ENCODE measurements around the gene FAM171A2.
"Not testable (repeated sequence)": the region's sequence is repeated elsewhere in the genome, so short reads cannot be mapped to it uniquely, and the experiment has no call there.

Gene FAM171A2

GRCh38 chr17:44360144-44360533 lies 3.5 kb downstream of the FAM171A2 start:
- no peak for DNase-seq

- no peak for DNase-seq
Measured at GRCh38 chr17:44359458-44360143, 4.1 kb downstream of the FAM171A2 start.

GRCh38 chr17:44359006-44359405 lies 4.6 kb downstream of the FAM171A2 start:
- DNase-seq = no peak

DNA sequence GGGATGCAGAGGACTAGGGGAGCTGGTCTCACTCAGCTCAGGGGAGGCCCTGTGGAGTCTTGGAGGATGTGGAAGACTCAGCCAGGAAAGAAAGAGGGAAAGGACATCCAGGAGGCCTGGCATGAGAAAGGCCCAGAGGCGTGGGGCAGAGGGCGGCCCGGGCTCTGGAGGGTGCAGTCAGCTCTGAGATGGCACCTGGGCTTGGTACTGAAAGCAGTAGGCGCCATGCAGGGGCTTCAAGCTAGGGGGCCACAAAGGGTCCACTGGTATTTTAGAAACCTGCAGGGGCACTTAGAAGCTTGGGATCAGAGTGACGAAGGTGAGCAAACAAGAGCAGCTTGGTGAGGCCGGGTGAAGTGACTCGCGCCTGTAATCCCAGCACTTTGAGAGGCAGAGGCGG lies 5.6 kb downstream of the FAM171A2 start:
- no peak for DNase-seq

- DNase-seq = no peak
Measured at GRCh38 chr17:44356241-44356640, 7.4 kb downstream of the FAM171A2 start.

GRCh38 chr17:44355642-44356099 lies 8.0 kb downstream of the FAM171A2 start:
- no peak for DNase-seq

GRCh38 chr17:44354582-44355561 lies 8.8 kb downstream of the FAM171A2 start:
- DNase-seq = no peak

DNA sequence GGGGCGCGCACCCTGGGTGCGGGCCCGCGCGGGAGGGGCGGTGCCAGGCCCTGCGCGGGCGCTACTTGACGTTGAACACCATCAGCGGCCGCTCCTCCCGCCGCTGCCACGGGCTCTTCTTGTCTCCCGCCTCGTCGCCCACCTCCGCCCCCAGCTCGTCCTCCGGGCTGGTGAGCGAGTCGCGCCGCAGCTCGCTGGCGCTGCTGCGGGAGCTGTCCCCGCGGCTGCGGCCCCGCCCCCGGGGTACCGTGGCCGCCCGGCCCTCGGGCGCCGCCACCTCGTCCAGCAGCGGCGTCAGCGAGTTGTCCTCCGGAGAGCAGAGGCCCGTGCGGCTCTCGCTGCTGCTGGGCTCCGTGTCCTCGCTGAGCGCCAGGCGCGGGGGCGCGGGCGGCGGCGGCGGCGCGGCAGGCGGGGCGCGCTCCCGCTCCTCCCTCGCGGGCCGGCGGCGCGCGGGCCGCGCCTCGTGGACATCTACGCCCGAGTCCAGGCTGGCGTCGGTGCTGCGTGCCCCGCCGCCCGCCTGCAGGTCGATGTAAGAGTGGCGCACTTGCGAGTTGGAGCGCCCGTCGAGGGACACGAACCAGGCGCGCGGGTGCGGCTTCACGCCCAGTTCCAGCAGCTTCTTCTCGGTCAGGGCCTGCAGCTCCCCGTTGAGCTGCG lies 9.9 kb downstream of the FAM171A2 start:
- no peak for DNase-seq

GRCh38 chr17:44352828-44353671 lies 10.6 kb downstream of the FAM171A2 start:
- DNase-seq = no peak

DNA sequence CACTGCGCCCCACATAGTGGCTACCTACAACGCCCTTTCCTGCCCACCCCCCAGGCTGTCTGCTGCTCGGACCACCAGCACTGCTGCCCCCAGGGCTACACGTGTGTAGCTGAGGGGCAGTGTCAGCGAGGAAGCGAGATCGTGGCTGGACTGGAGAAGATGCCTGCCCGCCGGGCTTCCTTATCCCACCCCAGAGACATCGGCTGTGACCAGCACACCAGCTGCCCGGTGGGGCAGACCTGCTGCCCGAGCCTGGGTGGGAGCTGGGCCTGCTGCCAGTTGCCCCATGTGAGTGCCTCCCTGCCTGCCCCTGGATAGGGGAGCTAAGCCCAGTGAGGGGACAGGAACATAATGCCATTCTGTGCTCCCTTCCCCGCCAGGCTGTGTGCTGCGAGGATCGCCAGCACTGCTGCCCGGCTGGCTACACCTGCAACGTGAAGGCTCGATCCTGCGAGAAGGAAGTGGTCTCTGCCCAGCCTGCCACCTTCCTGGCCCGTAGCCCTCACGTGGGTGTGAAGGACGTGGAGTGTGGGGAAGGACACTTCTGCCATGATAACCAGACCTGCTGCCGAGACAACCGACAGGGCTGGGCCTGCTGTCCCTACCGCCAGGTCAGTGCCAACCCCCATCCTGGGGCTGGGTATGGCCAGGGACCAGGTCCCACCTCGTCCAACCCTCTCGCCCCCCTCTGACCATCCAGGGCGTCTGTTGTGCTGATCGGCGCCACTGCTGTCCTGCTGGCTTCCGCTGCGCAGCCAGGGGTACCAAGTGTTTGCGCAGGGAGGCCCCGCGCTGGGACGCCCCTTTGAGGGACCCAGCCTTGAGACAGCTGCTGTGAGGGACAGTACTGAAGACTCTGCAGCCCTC lies 11.5 kb downstream of the FAM171A2 start:
- no peak for DNase-seq

- no peak for DNase-seq
Measured at GRCh38 chr17:44351464-44351863, 12.2 kb downstream of the FAM171A2 start.

DNA sequence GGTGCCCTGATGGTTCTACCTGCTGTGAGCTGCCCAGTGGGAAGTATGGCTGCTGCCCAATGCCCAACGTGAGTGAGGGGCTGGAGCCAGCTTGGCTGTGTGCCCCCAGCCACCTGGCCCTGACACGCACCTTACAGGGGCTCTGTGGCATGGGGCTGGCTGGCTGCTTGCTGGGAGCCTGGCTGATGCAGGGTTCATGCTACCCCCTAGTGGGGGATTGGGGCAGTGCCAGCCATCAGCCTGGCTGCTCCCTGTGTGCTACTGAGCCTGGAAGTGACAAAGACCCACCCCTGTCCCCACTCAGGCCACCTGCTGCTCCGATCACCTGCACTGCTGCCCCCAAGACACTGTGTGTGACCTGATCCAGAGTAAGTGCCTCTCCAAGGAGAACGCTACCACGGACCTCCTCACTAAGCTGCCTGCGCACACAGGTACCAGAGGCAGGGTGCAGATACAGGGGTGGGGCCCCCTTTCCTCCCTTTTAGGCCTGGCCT lies 12.9 kb downstream of the FAM171A2 start:
- peak; percentile 42 for DNase-seq

DNA sequence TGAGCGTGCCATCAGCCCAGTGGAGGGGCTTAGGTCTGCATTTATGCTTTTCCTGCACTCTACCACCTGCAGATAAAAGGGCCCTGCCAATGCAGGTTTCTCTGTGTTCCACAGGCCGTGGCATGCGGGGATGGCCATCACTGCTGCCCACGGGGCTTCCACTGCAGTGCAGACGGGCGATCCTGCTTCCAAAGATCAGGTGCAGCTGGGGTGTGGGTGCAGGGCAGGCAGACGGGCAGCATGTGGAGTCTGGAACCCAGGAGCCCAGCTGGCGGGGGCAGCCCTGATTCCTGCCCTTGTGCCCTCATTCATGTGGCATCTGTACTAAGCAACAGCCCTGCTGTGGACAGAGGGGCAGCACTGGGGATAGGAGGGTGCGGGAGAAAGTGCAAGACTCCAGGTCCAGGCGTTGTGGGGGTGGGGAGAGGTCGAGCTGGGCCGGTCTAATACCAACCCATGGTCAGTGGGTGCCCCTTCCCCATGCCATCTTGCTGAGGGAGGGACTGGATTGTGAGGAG lies 14.0 kb downstream of the FAM171A2 start:
- no peak for DNase-seq

GRCh38 chr17:44348988-44349364 lies 14.7 kb downstream of the FAM171A2 start:
- no peak for DNase-seq

DNA sequence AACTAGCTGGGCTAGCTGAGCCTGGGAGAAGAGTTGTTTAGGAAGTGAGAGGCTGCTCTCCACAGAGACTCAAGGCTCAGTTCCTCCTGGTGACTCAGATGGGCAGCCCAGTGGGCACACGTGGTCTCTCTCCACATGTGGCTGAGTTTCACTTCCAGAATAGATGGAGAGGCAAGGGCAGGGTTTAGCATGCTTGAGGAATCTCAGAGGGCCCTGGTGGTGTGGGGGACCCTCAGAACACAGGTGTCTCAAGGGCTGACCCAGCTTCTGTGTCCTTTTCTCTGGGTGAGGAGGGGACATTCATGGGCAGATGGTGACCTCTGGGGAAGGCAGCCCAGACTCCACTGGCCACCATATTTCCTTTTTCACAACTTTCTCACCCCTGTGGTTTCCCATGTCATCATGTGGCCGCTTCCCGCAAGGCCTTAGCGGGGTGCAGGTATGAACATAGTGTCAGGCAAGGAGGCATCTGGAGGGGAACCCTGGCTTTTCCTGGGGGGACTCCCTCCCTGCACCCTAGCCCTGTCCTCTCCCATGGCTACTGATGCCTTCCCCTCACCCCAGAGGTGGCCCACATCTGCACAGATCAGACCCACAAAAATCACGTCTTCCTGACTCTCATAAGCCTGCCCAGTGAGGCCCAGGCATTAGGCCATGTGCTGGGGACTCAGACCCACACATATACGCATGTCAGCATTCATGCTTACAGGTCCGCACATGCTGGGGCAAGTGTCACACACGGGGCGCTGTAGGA lies 15.2 kb downstream of the FAM171A2 start:
- peak; percentile 34 for DNase-seq

DNA sequence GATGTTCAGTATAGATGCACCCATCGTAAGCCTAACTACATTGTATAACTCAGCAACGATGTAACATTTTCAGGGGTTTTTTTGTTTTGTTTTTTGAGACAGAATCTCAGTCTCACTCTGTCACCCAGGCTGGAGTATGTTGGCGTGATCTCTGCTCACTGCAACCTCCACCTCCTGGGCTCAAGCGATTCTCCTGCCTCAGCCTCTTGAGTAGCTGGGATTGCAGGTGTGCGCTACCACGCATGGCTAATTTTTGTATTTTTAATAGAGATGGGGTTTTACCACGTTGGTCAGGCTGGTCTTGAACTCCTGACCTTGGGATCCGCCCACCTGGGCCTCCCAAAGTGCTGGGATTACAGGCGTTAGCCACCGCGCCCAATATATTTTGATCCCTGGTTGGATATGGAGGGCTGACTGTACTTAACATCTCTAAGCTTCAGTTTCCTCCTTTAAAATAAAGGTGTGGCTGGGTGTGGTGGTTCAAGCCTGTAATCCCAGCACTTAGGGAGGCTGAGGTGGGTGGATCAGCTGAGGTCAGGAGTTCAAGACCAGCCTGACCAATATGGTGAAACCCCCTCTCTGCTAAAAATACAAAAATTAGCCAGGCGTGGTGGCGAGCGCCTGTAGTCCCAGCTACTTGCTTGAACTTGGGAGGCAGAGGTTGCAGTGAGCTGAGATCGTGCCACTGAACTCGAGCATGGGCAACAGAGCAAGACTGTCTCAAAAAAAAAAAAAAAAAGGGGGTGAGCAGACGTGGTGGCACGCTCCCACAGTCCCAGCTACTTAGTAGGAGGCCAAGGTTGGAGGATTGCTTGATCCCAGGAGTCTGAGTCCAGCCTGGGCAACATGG lies 16.2 kb downstream of the FAM171A2 start:
- not testable (repeated sequence) for DNase-seq

- DNase-seq = no peak
Measured at GRCh38 chr17:44346064-44346844, 17.4 kb downstream of the FAM171A2 start.

GRCh38 chr17:44345454-44346026 lies 18.1 kb downstream of the FAM171A2 start:
- DNase-seq = no peak
